ENCODE results near the gene RAPGEF3. TPM values are rescaled to one million over a fixed set of nuclear protein-coding genes. Genes with fewer than 3 reads are reported as not detected.

RAPGEF3 gene
- total RNA-seq, 4 donors from 2014 or later = 18.3 to 48.2 (median 32.5) TPM

GRCh38 chr12:47754881-47755280 is 3.8 kb downstream of the RAPGEF3 start:
- Histone ChIP-seq H3K27me3 (no peaks in the 10 kb centered on the region), H3K4me1 (peaks cover 53 to 67% (median 60%) of the 10 kb centered on the region in 4 donors), H3K4me3 (peak overlapping the region; percentile 72 to 85 (median 74)), H3K36me3 (peaks cover 0 to 29% (median 9%) of the 10 kb centered on the region in 4 donors), H3K27ac (replicated peaks in 1 of 4) (peak overlapping the region in 3 of 4 donors; percentile 66 to 72 (median 68)), H3K9me3 (no peaks in the 10 kb centered on the region)
- 86% methylated on average over 3 of the region's 3 CpGs for WGBS
- TF ChIP-seq POLR2AphosphoS5 (IDR thresholded peaks at IDR 0.05) (no peak), CTCF (IDR thresholded peaks at IDR 0.05) (no peak), POLR2A (IDR thresholded peaks at IDR 0.05; ENCODE audit: low read depth) (no peak), EP300 (IDR thresholded peaks at IDR 0.05) (no peak)
- intact Hi-C loops (cut with DNase I) = loop anchor here (5.0 kb wide), 1 partner anchor 38 kb away; no protein-coding TSS in a partner anchor
- DNase-seq (ENCODE audit: extremely low spot score) = no peak

- 84% methylated on average over 4 of the region's 4 CpGs for WGBS
- no peak for TF ChIP-seq EP300 (IDR thresholded peaks at IDR 0.05)
- no peak for TF ChIP-seq POLR2AphosphoS5 (IDR thresholded peaks at IDR 0.05)
- TF ChIP-seq CTCF (IDR thresholded peaks at IDR 0.05) = no peak
- Histone ChIP-seq H3K4me1 (peaks cover 45 to 62% (median 52%) of the 10 kb centered on the region in 4 donors), H3K27ac (replicated peaks in 1 of 4) (peak overlapping the region; percentile 44 to 72 (median 67)), H3K36me3 (peaks cover 0 to 37% (median 15%) of the 10 kb centered on the region in 4 donors), H3K9me3 (no peaks in the 10 kb centered on the region), H3K4me3 (peak overlapping the region in 2 of 4 donors; percentile 22 to 75), H3K27me3 (no peaks in the 10 kb centered on the region)
- intact Hi-C loops (cut with DNase I) = no loop called here
- DNase-seq (ENCODE audit: extremely low spot score) = no peak
Observed at GRCh38 chr12:47754126-47754525, 4.6 kb downstream of the RAPGEF3 start.

- intact Hi-C loops (cut with DNase I) = no loop called here
- H3K36me3 ChIP-seq = peaks cover 0 to 45% (median 20%) of the 10 kb centered on the region in 4 donors
- WGBS = 67% methylated on average over 9 of the region's 11 CpGs
- DNase-seq (ENCODE audit: extremely low spot score) = no peak
- no peaks in the 10 kb centered on the region for H3K9me3 ChIP-seq
- peaks cover 37 to 58% (median 46%) of the 10 kb centered on the region in 4 donors for H3K4me1 ChIP-seq
- H3K27me3 ChIP-seq = no peaks in the 10 kb centered on the region
- H3K27ac ChIP-seq (replicated peaks in 1 of 4) = peak overlapping the region; percentile 44 to 72 (median 67)
- peak overlapping the region in 1 of 4 donors; percentile 18 for H3K4me3 ChIP-seq
- TF ChIP-seq POLR2AphosphoS5 (IDR thresholded peaks at IDR 0.05) = peak; percentile 28 to 49
- no peak for TF ChIP-seq POLR2A (IDR thresholded peaks at IDR 0.05; ENCODE audit: low read depth)
- no peak for TF ChIP-seq EP300 (IDR thresholded peaks at IDR 0.05)
- TF ChIP-seq CTCF (IDR thresholded peaks at IDR 0.05) = no peak
Observed at GRCh38 chr12:47753021-47754001, 5.4 kb downstream of the RAPGEF3 start.

- Histone ChIP-seq H3K27me3 (no peaks in the 10 kb centered on the region), H3K4me1 (peaks cover 30 to 50% (median 39%) of the 10 kb centered on the region in 4 donors), H3K9me3 (no peaks in the 10 kb centered on the region), H3K36me3 (peaks cover 0 to 53% (median 24%) of the 10 kb centered on the region in 4 donors), H3K4me3 (no peak overlapping the region), H3K27ac (replicated peaks in 1 of 4) (peak overlapping the region in 3 of 4 donors; percentile 28 to 72 (median 68))
- intact Hi-C loops (cut with DNase I) = no loop called here
- TF ChIP-seq POLR2A (IDR thresholded peaks at IDR 0.05; ENCODE audit: low read depth) (no peak), EP300 (IDR thresholded peaks at IDR 0.05) (no peak), CTCF (IDR thresholded peaks at IDR 0.05) (no peak), POLR2AphosphoS5 (IDR thresholded peaks at IDR 0.05) (no peak)
- no peak for DNase-seq (ENCODE audit: extremely low spot score)
- WGBS = 78% methylated on average over 7 of the region's 7 CpGs
Observed at GRCh38 chr12:47752552-47752951, 6.1 kb downstream of the RAPGEF3 start.

Measured in esophagus muscularis mucosa (tissue), 4 donors.